SK-N-MC (cell line): Measurements from ENCODE around the gene MAN1C1.

ENCODE experiments used
- EZH2 ChIP-seq: fragments of 200-600 bp; sonication (generic); IDR thresholded peaks from one replicate; pipeline ENCODE4 v1.6.1; 2017; ENCODE audit warnings: antibody characterized with exemption
- FOXP2 ChIP-seq: optimal IDR thresholded peaks from 2 replicates; pipeline ENCODE3; 2011; ENCODE audit warnings: mild to moderate bottlenecking, moderate library complexity; ENCODE audit not compliant: insufficient read depth; ENCODE audit errors: extremely low read length, control extremely low read depth
- POLR2AphosphoS5 ChIP-seq: IDR thresholded peaks from 2 replicates; pipeline ENCODE4 v1.6.1; 2012; ENCODE audit warnings: mild to moderate bottlenecking, low read depth, low read length, borderline replicate concordance

- TF ChIP-seq EZH2: no peak
- TF ChIP-seq POLR2AphosphoS5: no peak
- no peak for TF ChIP-seq FOXP2
These were observed 196.6 kb downstream of the MAN1C1 start for GRCh38 chr1:25813071-25813733.
